Peyer's patch (tissue), 4 donors: ENCODE data around the gene SENP8.

ENCODE experiments used
- CTCF ChIP-seq, 6 experiments: fragments of 450-650 bp in 4 of 6; fragments of 200-600 bp in 2 of 6; sonication (generic) in 1 of 6; IDR thresholded peaks; one replicate each; pipeline ENCODE4 v1.5.1; 2017 to 2019; ENCODE audit warnings: antibody characterized with exemption in 6 of 6, mild to moderate bottlenecking in 3 of 6, moderate library complexity in 1 of 6
- POLR2A ChIP-seq, 2 donors: fragments of 450-650 bp; IDR thresholded peaks; one replicate each; pipeline ENCODE4 v1.5.1; 2017; ENCODE audit warnings: antibody characterized with exemption in 2 of 2, mild to moderate bottlenecking in 2 of 2, moderate library complexity in 2 of 2

- no peak for TF ChIP-seq CTCF (IDR thresholded peaks at IDR 0.05)
- no peak for TF ChIP-seq POLR2A (IDR thresholded peaks at IDR 0.05)
These were observed 19.0 kb upstream of the SENP8 start for GRCh38 chr15:72099155-72099554.
